HL-60 (cell line): ENCODE results near the gene CIC.

ENCODE experiments used
- DNase-seq, 2 experiments: peaks; one replicate each; pipeline ENCODE4 v3.0.0-alpha.2; 2010 to 2020; ENCODE audit warnings: low read depth in 1 of 2, low spot score in 1 of 2
- H3K27ac ChIP-seq: fragments of 250-450 bp; sonication (Bioruptor Pico); replicated peaks from 2 replicates; pipeline ENCODE4 v1.5.1; 2020; ENCODE audit warnings: mild to moderate bottlenecking, moderate library complexity
- H3K27me3 ChIP-seq: fragments of 250-450 bp; sonication (Bioruptor Pico); 2 replicates; pipeline ENCODE4 v1.5.1; 2021; ENCODE audit warnings: mild to moderate bottlenecking, moderate library complexity; ENCODE audit not compliant: insufficient read depth, poor library complexity, severe bottlenecking
- H3K4me3 ChIP-seq: replicated peaks from 2 replicates; pipeline ENCODE4 v1.5.1; 2011; ENCODE audit warnings: mild to moderate bottlenecking, control low read depth, low read length; ENCODE audit not compliant: insufficient read depth
- CTCF ChIP-seq: IDR thresholded peaks from one replicate; pipeline ENCODE4 v1.5.1; 2011; ENCODE audit warnings: low read length, control low read depth, inconsistent platforms; ENCODE audit not compliant: insufficient read depth
- GABPA ChIP-seq: IDR thresholded peaks from 2 replicates; pipeline ENCODE4 v1.6.1; 2012; ENCODE audit warnings: low read depth
- POLR2AphosphoS5 ChIP-seq: IDR thresholded peaks from 2 replicates; pipeline ENCODE4 v1.6.1; 2012; ENCODE audit warnings: low read depth
- REST ChIP-seq: IDR thresholded peaks from 2 replicates; pipeline ENCODE4 v1.6.1; 2012; ENCODE audit warnings: low read depth; ENCODE audit not compliant: insufficient replicate concordance
- SPI1 ChIP-seq: IDR thresholded peaks from 2 replicates; pipeline ENCODE4 v1.6.1; 2012; ENCODE audit warnings: low read depth, mild to moderate bottlenecking, borderline replicate concordance

CIC gene

GRCh38 chr19:42312370-42312769 lies 43.3 kb downstream of the CIC start:
- Histone ChIP-seq H3K27ac (no peak overlapping the region), H3K4me3 (no peak overlapping the region), H3K27me3 (peaks cover 17% of the 10 kb centered on the region)
- no peak for TF ChIP-seq SPI1
- TF ChIP-seq GABPA, result no peak
- no peak for TF ChIP-seq REST
- TF ChIP-seq POLR2AphosphoS5, result no peak
- TF ChIP-seq CTCF, result no peak
- no peak for DNase-seq

GRCh38 chr19:42313096-42313839 lies 44.2 kb downstream of the CIC start, which contains the start of gene TMEM145:
Gene TMEM145, plus strand, starts transcription at chr19:42313309. Its CDS starts 68 bp downstream, at chr19:42313377.
- DNase-seq, result peak; percentile 25 to 38
- Histone ChIP-seq H3K27ac (no peak within 1 kb of the TSS), H3K27me3 (peaks cover 17% of the 10 kb centered on the region), H3K4me3 (peak within 1 kb of the TSS; percentile 39)
- TF ChIP-seq GABPA (no peak), SPI1 (no peak), REST (peak; percentile 93)

- Histone ChIP-seq H3K4me3 (no peak overlapping the region), H3K27ac (no peak overlapping the region), H3K27me3 (peaks cover 17% of the 10 kb centered on the region)
- DNase-seq, result no peak
- TF ChIP-seq GABPA (0 out of 2 replicates have a peak, but pooled peaks have one; percentile 39), POLR2AphosphoS5 (no peak)
Measured at GRCh38 chr19:42313840-42314755, 45.0 kb downstream of the CIC start.

- TF ChIP-seq REST (no peak), CTCF (no peak), GABPA (no peak), SPI1 (no peak), POLR2AphosphoS5 (no peak)
- Histone ChIP-seq H3K4me3 (no peak overlapping the region), H3K27me3 (peaks cover 17% of the 10 kb centered on the region), H3K27ac (no peak overlapping the region)
- DNase-seq, result no peak
Measured at GRCh38 chr19:42315024-42315423, 46.0 kb downstream of the CIC start.
